Brain microvascular endothelial cell (primary cell): Measurements from ENCODE around the gene DIAPH1.

Experiments used
- DNase-seq: peaks from one replicate; pipeline ENCODE4 v3.0.0-alpha.2; 2020
- H3K27ac ChIP-seq: fragments of 250-450 bp; sonication (Bioruptor Pico); 2 replicates; pipeline ENCODE4 v1.5.1; 2020; ENCODE audit warnings: mild to moderate bottlenecking, moderate library complexity
- H3K27me3 ChIP-seq: fragments of 250-450 bp; sonication (Bioruptor Pico); replicated peaks from 2 replicates; pipeline ENCODE4 v1.5.1; 2020; ENCODE audit warnings: mild to moderate bottlenecking
- H3K36me3 ChIP-seq: fragments of 250-450 bp; sonication (Bioruptor Pico); replicated peaks from 2 replicates; pipeline ENCODE4 v1.5.1; 2020; ENCODE audit warnings: mild to moderate bottlenecking
- H3K4me3 ChIP-seq: 2 replicates; pipeline ENCODE4 v1.5.1; 2011; ENCODE audit warnings: low read depth, mild to moderate bottlenecking, control low read depth, low read length, moderate library complexity
- CTCF ChIP-seq: IDR thresholded peaks from 2 replicates; pipeline ENCODE4 v1.5.1; 2011; ENCODE audit warnings: low read depth, mild to moderate bottlenecking, moderate library complexity, low read length, control low read depth, inconsistent platforms; ENCODE audit errors: missing control alignments
- in situ Hi-C: cut with HindIII; loops from 2 replicates; pipeline ENCODE4 v1.10.0; 2017; ENCODE audit warnings: low sequenced_read_pairs, low pct_ligation_motif_present

Gene DIAPH1

GRCh38 chr5:141597394-141597793 is 21.4 kb downstream of the DIAPH1 start:
- no peak for TF ChIP-seq CTCF
- in situ Hi-C loops: no loop called here
- Histone ChIP-seq H3K27ac (no peak overlapping the region), H3K27me3 (no peaks in the 10 kb centered on the region), H3K36me3 (no peaks in the 10 kb centered on the region), H3K4me3 (no peak overlapping the region)
- DNase-seq: no peak

GRCh38 chr5:141596867-141597266 is 21.9 kb downstream of the DIAPH1 start:
- no peaks in the 10 kb centered on the region for H3K27me3 ChIP-seq
- TF ChIP-seq CTCF: no peak
- H3K27ac ChIP-seq: no peak overlapping the region
- in situ Hi-C loops: no loop called here
- H3K36me3 ChIP-seq: no peaks in the 10 kb centered on the region
- no peak overlapping the region for H3K4me3 ChIP-seq
- DNase-seq: no peak

DNA sequence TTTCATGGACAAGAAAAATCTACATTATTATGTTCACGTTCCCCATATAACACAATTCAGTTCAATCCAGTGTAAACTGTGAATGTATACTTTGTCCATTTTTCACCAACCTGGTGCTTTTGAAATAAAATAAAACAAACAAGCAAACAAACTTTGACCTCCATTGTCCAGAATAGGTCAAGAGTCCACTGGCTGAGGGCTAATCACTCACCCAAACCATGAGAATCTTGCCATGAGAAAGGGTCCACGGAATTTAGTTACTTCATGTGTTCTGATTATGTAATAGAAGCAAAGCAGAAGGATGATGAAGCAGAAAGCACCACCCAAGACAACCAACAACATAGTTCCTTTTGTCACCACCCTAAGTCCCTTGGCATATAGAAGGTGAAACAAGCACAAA is 28.7 kb downstream of the DIAPH1 start:
- no peak overlapping the region for H3K4me3 ChIP-seq
- in situ Hi-C loops: no loop called here
- no peaks in the 10 kb centered on the region for H3K27me3 ChIP-seq
- no peak for DNase-seq
- no peak overlapping the region for H3K27ac ChIP-seq
- no peak for TF ChIP-seq CTCF
- H3K36me3 ChIP-seq: peaks cover 15% of the 10 kb centered on the region

- H3K36me3 ChIP-seq: peaks cover 34% of the 10 kb centered on the region
- no peak for TF ChIP-seq CTCF
- H3K27me3 ChIP-seq: no peaks in the 10 kb centered on the region
- no peak overlapping the region for H3K27ac ChIP-seq
- no peak for DNase-seq
- no peak overlapping the region for H3K4me3 ChIP-seq
- in situ Hi-C loops: no loop called here
Measured at GRCh38 chr5:141586246-141586645, 32.6 kb downstream of the DIAPH1 start.

DNA sequence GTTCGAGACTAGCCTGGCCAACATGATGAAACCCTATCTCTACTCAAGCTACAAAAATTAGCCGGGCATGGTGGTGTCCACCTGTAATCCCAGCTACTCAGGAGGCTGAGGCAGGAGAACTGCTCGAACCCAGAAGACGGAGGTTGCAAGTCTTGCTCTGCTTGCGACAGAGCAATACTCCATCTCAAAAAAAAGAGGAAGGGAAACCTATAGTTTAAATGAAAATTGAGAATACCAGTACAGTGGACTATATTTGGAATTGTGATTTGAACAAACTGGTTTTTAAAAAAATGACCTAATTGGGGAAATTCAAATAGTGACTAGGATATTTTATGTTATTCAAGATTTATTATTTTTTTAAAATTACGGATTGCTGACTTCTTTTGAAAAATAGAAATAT is 33.2 kb downstream of the DIAPH1 start:
- in situ Hi-C loops: no loop called here
- no peak for DNase-seq
- no peak overlapping the region for H3K4me3 ChIP-seq
- H3K27me3 ChIP-seq: no peaks in the 10 kb centered on the region
- no peak overlapping the region for H3K27ac ChIP-seq
- peaks cover 41% of the 10 kb centered on the region for H3K36me3 ChIP-seq
- no peak for TF ChIP-seq CTCF

- Histone ChIP-seq H3K27ac (no peak overlapping the region), H3K4me3 (no peak overlapping the region), H3K27me3 (no peaks in the 10 kb centered on the region), H3K36me3 (peaks cover 64% of the 10 kb centered on the region)
- no peak for TF ChIP-seq CTCF
- no peak for DNase-seq
- in situ Hi-C loops: no loop called here
Measured at GRCh38 chr5:141574122-141574510, 44.7 kb downstream of the DIAPH1 start.
